Activated CD4-positive, alpha-beta memory T cell treated with anti-CD3 and anti-CD28 coated beads, Interleukin-2, amount 10 ng/mL, durations not matched to agents 7 days and 5 days (primary cell): Measurements from ENCODE around the gene COMMD1. TPM values are rescaled to one million over a fixed set of nuclear protein-coding genes. Genes with fewer than 3 reads are reported as not detected.
"Not testable (repeated sequence)": the region's sequence is repeated elsewhere in the genome, so short reads cannot be mapped to it uniquely, and the experiment has no call there.

ENCODE experiments used
- CTCF ChIA-PET: fragments of 350-600 bp; sonication (Branson Sonifier 250); formaldehyde crosslinking; loops from one replicate; lab custom pipeline; 2021; ENCODE audit warnings: antibody characterized with exemption, inconsistent platforms; lab: Charles Lee
- POLR2A ChIA-PET: fragments of 350-600 bp; sonication (Branson Sonifier 250); formaldehyde crosslinking; loops from one replicate; lab custom pipeline; 2021; ENCODE audit warnings: antibody characterized with exemption; lab: Charles Lee
- DNase-seq: peaks from one replicate; pipeline ENCODE4 v3.0.0-alpha.2; 2020
- H3K27ac Mint-ChIP-seq: one replicate; pipeline ENCODE4 v1.8.0; 2021; ENCODE audit warnings: mild to moderate bottlenecking, mixed read lengths
- H3K27me3 Mint-ChIP-seq: one replicate; pipeline ENCODE4 v1.8.0; 2021; ENCODE audit warnings: mixed read lengths
- H3K36me3 Mint-ChIP-seq: one replicate; pipeline ENCODE4 v1.8.0; 2021; ENCODE audit warnings: low read depth, mixed read lengths
- H3K4me1 Mint-ChIP-seq: one replicate; pipeline ENCODE4 v1.8.0; 2021; ENCODE audit warnings: mixed read lengths
- H3K4me3 Mint-ChIP-seq: one replicate; pipeline ENCODE4 v1.8.0; 2021; ENCODE audit warnings: mild to moderate bottlenecking, mixed read lengths
- H3K9me3 Mint-ChIP-seq: one replicate; pipeline ENCODE4 v1.8.0; 2021; ENCODE audit warnings: mixed read lengths
- total RNA-seq, 2 experiments: library from RNA; stranded (reverse); gene quantifications; one replicate each; pipeline ENCODE4 v1.2.3, GENCODE V29; 2021

Gene COMMD1
- 10 to 100 TPM; 25.4 to 26.9 TPM for total RNA-seq

DNA sequence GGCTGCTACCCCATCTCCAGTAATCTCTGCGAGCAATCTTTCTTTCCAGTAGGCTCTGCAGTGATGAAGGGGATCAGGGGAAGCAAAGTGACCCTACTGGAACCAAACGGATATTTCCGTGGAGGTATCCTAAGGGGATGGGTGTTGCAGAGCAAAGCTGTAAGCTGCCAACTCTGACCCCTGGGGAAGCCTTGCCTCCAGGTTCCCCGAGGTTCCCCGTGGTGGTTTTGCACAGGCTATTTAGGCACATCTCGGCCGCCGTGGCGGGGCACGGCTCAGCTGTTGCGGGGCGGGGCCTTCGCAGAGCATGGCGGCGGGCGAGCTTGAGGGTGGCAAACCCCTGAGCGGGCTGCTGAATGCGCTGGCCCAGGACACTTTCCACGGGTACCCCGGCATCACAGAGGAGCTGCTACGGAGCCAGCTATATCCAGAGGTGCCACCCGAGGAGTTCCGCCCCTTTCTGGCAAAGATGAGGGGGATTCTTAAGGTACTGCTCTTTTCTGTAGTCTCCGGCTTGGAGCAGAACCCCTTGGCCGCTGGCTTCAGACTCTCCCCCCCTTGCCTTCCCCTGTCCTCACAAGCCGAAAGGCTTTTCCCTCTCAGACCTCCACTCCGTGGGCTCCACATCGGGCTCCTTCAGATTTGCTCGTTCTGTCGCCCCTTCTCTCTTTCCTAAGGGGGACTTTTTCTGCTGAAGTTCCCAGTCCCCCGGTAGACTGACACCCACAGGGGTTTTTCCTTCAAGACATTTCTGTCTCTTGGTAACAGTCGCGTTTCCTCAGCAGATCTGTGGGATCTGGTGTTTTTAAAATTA is at the start of gene COMMD1:
Gene COMMD1 (plus strand): TSS at position 303 of the 814 bp plus-strand sequence. CDS start 5 bp downstream, at position 308.
- ChIA-PET POLR2A (interaction anchor here (0.6 to 2.0 kb wide), 5 partner anchors 16 to 403 kb away, joined by 3 to 7 read pairs (median 5); partner anchors contain the start of genes CCT4 and FAM161A), CTCF (interaction anchor here (0.7 to 0.9 kb wide), 3 partner anchors 9 to 400 kb away, joined by 3 to 4 read pairs (median 3); no protein-coding TSS in a partner anchor)
- DNase-seq: peak; percentile 88
- Mint-ChIP-seq H3K27me3 (no peaks in the 10 kb centered on the region), H3K9me3 (no peaks in the 10 kb centered on the region), H3K36me3 (no peaks in the 10 kb centered on the region), H3K4me1 (peaks cover 24% of the 10 kb centered on the region), H3K4me3 (peak within 1 kb of the TSS; percentile 93), H3K27ac (peak within 1 kb of the TSS; percentile 54)

DNA sequence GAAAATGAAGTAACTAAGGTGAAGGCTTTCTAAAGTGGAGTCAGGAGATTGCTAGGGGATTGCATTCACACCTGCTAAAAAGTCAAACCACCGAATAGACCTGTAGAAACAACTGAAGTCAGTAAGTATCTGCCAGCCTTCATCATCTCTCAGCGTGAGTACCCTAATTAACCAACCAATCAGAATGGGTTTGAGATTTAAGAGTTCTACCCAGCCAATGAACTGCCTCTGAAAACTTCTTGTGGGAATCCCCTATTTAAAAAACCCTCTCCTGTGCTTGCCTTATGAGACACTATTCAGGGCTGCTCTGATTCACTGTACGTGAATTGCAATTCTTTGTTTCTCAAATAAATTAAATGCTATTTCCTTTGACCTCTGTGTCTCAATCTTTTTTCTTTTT is 48.2 kb upstream of the COMMD1 start:
- POLR2A ChIA-PET: no interaction called here
- Mint-ChIP-seq H3K36me3 (peaks cover 2% of the 10 kb centered on the region), H3K27ac (no peak overlapping the region), H3K27me3 (no peaks in the 10 kb centered on the region), H3K4me3 (no peak overlapping the region), H3K9me3 (no peaks in the 10 kb centered on the region), H3K4me1 (peaks cover 24% of the 10 kb centered on the region)
- no peak for DNase-seq
- CTCF ChIA-PET: no interaction called here

- Mint-ChIP-seq H3K27me3 (no peaks in the 10 kb centered on the region), H3K27ac (no peak overlapping the region), H3K4me1 (no peaks in the 10 kb centered on the region), H3K4me3 (no peak overlapping the region), H3K36me3 (peaks cover 32% of the 10 kb centered on the region), H3K9me3 (no peaks in the 10 kb centered on the region)
- CTCF ChIA-PET: no interaction called here
- DNase-seq: no peak
- POLR2A ChIA-PET: no interaction called here
These were observed 43.4 kb upstream of the COMMD1 start for GRCh38 chr2:61862085-61862484.

DNA sequence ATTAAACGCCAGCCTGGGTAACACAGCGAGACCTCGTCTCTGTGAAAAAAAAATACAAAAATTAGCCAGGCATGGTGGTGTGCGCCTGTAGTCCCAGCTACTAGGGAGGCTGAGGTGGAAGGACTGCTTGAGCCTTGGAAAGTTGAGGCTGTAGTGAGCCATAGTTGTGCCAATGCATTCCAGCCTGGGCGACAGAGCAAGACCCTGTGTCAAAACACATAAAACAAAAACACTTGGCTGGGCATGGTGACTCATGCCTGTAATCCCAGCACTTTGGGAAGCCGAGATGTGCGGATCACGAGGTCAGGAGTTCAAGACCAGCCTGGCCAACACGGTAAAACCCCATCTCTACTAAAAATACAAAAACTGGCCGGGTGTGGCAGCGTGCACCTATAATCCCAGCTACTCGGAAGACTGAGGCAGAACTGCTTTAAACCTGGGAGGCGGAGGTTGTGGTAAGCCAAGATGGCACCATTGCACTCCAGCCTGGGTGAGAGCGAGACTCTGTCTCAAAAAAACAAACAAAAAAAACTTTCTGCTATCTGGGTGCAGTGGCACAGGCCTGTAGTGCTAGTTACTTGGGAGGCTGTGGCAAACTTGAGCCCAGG is 38.9 kb upstream of the COMMD1 start:
- POLR2A ChIA-PET: interaction anchor here (0.6 to 0.8 kb wide), 2 partner anchors 11 to 15 kb away, joined by 3 read pairs; no protein-coding TSS in a partner anchor
- CTCF ChIA-PET: not testable (repeated sequence)

DNA sequence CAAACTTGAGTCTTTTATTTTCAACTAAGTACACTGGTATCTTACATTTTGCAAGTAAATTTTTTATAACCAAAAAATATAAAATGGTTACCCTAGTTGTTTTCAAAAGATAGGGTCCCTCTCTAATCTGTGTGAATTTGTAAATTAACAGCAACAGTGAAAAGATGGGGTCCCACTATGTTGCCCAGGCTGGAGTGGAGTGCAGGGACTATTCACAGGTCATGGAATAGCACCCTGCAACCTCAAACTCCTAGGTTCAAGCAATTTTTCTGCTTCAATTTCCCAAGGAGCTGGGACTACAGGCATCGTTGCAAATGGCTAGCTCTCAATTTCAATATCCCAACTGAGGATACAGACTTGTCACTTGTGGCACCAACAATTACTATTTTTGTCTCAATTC is 29.1 kb upstream of the COMMD1 start:
- Mint-ChIP-seq H3K27me3 (no peaks in the 10 kb centered on the region), H3K9me3 (no peaks in the 10 kb centered on the region), H3K27ac (no peak overlapping the region), H3K36me3 (peaks cover 59% of the 10 kb centered on the region), H3K4me3 (no peak overlapping the region), H3K4me1 (peaks cover under 1% of the 10 kb centered on the region)
- ChIA-PET CTCF (no interaction called here), POLR2A (interaction anchor here (1.0 kb wide), 1 partner anchor 11 kb away, joined by 3 read pairs; no protein-coding TSS in a partner anchor)
- no peak for DNase-seq

More for the DNA sequence above, 38.9 kb upstream of the COMMD1 start:
- H3K27me3 Mint-ChIP-seq, H3K27ac Mint-ChIP-seq, H3K9me3 Mint-ChIP-seq, H3K4me3 Mint-ChIP-seq, DNase-seq, H3K4me1 Mint-ChIP-seq: not testable (repeated sequence)
- peaks cover 62% of the 10 kb centered on the region for H3K36me3 Mint-ChIP-seq

DNA sequence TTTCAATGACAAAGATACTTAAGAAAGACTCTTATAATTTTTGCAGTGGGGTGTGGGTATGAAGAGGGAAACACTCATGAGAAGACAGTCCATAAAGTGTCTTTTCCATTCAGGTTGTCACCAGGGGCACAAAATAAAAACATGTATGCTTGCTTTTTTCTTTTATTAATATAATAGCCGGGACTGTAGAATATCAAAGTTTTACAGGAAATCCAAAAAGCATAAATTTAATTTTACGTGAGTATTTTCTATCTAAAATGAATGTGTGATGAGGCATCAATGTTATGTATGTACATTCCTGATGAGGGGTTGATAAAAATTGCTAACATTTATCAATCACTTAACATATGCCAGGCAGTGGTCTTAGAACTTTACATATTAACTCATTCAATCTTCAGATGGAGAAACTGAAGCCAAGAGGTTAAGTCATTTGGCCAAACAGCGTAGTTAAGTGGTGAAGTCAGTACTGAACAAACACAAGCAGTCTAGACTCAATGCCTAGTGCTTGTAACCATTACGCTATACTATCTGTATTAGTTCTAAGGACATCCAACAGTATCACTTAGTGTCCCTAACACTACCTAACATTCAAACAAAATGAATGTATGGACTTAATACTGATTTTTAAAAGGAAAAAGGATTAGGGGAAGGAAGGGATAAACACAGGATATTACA is 27.8 kb upstream of the COMMD1 start:
- Mint-ChIP-seq H3K27me3 (no peaks in the 10 kb centered on the region), H3K27ac (no peak overlapping the region), H3K36me3 (peaks cover 53% of the 10 kb centered on the region), H3K9me3 (no peaks in the 10 kb centered on the region), H3K4me3 (no peak overlapping the region), H3K4me1 (no peaks in the 10 kb centered on the region)
- POLR2A ChIA-PET: interaction anchor here (1.0 kb wide), 2 partner anchors 10 to 11 kb away, joined by 3 read pairs; no protein-coding TSS in a partner anchor
- DNase-seq: no peak
- CTCF ChIA-PET: no interaction called here

- Mint-ChIP-seq H3K9me3 (no peaks in the 10 kb centered on the region), H3K4me3 (no peak overlapping the region), H3K27ac (no peak overlapping the region), H3K27me3 (no peaks in the 10 kb centered on the region), H3K4me1 (no peaks in the 10 kb centered on the region), H3K36me3 (peaks cover 53% of the 10 kb centered on the region)
- POLR2A ChIA-PET: no interaction called here
- DNase-seq: no peak
- CTCF ChIA-PET: interaction anchor here (0.7 kb wide), 1 partner anchor 19 kb away, joined by 3 read pairs; no protein-coding TSS in a partner anchor
These were observed 26.7 kb upstream of the COMMD1 start for GRCh38 chr2:61878761-61879160.

DNA sequence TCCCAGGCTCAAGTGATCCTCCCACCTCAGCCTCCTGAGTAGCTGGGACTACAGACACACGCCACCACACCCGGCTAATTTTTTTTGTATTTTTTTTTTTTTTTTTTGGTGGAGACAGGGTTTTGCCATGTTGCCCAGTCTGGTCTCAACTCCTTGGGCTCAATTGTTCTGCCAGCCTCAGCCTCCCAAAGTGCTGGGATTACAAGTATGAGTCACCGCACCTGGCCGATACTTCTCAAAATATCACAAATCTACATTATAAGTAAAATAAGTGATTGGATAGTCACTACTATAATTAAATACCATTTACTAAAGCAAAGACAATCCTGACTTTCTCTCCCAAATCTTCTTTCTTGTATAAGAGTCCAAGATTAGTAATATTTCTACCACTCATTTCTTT is 26.1 kb upstream of the COMMD1 start:
- H3K9me3 Mint-ChIP-seq, H3K27me3 Mint-ChIP-seq, POLR2A ChIA-PET, DNase-seq, H3K4me1 Mint-ChIP-seq, H3K4me3 Mint-ChIP-seq, H3K27ac Mint-ChIP-seq: not testable (repeated sequence)
- peaks cover 50% of the 10 kb centered on the region for H3K36me3 Mint-ChIP-seq
- CTCF ChIA-PET: interaction anchor here (0.7 kb wide), 1 partner anchor 18 kb away, joined by 3 read pairs; no protein-coding TSS in a partner anchor

GRCh38 chr2:61882850-61883249 is 22.6 kb upstream of the COMMD1 start:
- POLR2A ChIA-PET: interaction anchor here (1.3 kb wide), 1 partner anchor 10 kb away, joined by 3 read pairs; no protein-coding TSS in a partner anchor
- Mint-ChIP-seq H3K36me3 (peaks cover 58% of the 10 kb centered on the region), H3K27me3 (no peaks in the 10 kb centered on the region), H3K4me1 (peaks cover 23% of the 10 kb centered on the region), H3K4me3 (no peak overlapping the region), H3K27ac (no peak overlapping the region), H3K9me3 (no peaks in the 10 kb centered on the region)
- DNase-seq: no peak
- CTCF ChIA-PET: interaction anchor here (1.0 kb wide), 1 partner anchor 29 kb away, joined by 3 read pairs; no protein-coding TSS in a partner anchor

DNA sequence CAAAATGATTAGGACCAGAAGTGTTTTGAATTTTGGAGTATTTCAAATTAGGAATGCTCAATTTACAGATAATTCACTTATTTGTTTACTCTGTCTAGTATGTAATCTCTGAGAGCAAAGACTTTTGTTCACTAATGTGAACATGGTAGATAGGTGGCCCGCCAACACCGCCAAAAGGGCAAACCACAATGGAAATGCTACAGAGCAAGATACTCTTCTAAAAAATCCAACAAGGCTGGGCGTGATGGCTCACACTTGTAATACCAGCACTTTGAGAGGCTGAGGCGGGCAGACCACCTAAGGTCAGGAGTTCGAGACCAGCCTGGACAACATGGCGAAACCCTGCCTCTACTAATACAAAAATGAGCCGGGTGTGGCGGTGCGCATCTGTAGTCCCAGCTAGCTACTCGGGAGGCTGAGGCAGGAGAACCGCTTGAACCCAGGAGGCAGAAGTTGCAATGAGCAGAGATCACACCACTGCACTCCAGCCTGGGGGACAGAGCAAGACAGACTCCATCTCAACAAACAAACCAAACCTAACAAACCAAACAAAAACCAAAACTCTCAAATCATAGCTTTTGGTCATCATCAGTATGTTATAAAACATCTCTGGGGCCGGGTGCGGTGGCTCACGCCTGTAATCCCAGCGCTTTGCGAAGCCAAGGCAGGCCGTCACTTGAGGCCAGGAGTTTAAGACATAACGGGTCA is 19.4 kb upstream of the COMMD1 start:
- DNase-seq: no peak
- ChIA-PET CTCF (no interaction called here), POLR2A (interaction anchor here (2.4 to 3.3 kb wide), 2 partner anchors 33 to 348 kb away, joined by 8 to 13 read pairs; partner anchors contain the start of genes FAM161A and XPO1)
- peaks cover 38% of the 10 kb centered on the region for H3K36me3 Mint-ChIP-seq
- peak overlapping the region; percentile 99 for H3K4me3 Mint-ChIP-seq
- H3K4me1 Mint-ChIP-seq: peaks cover 32% of the 10 kb centered on the region
- H3K27me3 Mint-ChIP-seq: no peaks in the 10 kb centered on the region
- H3K9me3 Mint-ChIP-seq: no peaks in the 10 kb centered on the region
- H3K27ac Mint-ChIP-seq: no peak overlapping the region

DNA sequence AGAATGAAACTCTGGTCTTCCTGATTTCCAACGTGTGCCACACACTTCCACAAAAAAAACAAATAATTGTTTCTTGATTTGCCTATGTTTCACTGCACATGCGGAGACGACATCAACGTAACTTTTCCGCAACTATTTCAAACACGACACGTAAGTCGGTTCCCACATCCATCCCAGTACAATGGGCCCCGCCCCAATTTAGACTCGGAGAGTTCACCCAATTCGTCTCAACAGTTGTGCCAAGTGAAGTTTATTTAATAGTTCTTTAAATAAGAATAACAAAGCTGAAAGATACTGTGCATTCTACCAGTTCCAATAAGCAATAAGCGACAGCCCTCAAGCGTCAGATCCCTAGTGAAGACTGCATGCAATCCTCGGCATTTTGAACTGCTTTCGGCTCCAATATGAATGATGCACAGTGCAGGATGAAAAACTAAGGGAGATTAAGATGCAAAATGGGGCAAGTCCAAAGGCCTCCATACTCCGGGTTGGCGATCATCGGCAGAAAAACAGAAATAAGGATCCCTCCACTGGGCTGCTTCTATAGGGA is 17.7 kb upstream of the COMMD1 start:
- H3K36me3 Mint-ChIP-seq: peaks cover 32% of the 10 kb centered on the region
- ChIA-PET POLR2A (interaction anchor here (1.0 to 3.3 kb wide), 6 partner anchors 11 to 524 kb away, joined by 3 to 13 read pairs (median 4); partner anchors contain the start of genes FAM161A and XPO1), CTCF (no interaction called here)
- H3K4me3 Mint-ChIP-seq: peak overlapping the region; percentile 99
- peak overlapping the region; percentile 94 for H3K27ac Mint-ChIP-seq
- DNase-seq: no peak
- peaks cover 32% of the 10 kb centered on the region for H3K4me1 Mint-ChIP-seq
- H3K9me3 Mint-ChIP-seq: no peaks in the 10 kb centered on the region
- H3K27me3 Mint-ChIP-seq: no peaks in the 10 kb centered on the region
